GM18519 (cell line): ENCODE measurements around the gene MOCS1.

Experiments used
- ATAC-seq: cut with Tn5 transposase; IDR thresholded peaks from one replicate; pipeline ENCODE4 v1.9.1; 2021; ENCODE audit warnings: mild to moderate bottlenecking, moderate library complexity; ENCODE audit not compliant: unreplicated experiment, low FRiP score

Gene MOCS1

GRCh38 chr6:39950125-39950720, 16.0 kb upstream of the MOCS1 start:
- no peak for ATAC-seq

- no peak for ATAC-seq
Measured at GRCh38 chr6:39948199-39948791, 14.0 kb upstream of the MOCS1 start.

DNA sequence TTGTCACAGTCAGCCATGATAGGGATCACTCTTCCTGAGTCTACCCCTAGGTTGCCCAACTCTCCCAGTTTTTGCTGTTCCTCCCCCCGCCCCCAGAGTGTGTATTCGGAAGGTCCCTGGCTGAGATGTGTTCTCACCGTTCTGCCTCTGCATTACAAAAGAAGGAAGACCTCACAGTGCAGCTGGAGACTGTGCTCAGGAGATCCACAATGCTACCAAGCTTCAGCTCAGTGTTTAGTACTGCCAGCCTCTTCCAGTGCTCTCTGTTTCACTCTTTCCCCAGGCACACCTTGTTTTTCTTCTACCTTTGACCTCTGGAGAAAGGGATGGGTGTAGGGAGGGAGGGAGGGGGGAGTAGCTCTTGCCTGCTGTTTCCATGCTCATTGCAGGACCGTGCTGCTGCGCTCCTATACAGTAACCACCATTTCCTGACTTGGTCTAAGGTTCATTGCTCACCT, 13.4 kb upstream of the MOCS1 start:
- no peak for ATAC-seq

GRCh38 chr6:39945626-39946025, 11.4 kb upstream of the MOCS1 start:
- no peak for ATAC-seq

DNA sequence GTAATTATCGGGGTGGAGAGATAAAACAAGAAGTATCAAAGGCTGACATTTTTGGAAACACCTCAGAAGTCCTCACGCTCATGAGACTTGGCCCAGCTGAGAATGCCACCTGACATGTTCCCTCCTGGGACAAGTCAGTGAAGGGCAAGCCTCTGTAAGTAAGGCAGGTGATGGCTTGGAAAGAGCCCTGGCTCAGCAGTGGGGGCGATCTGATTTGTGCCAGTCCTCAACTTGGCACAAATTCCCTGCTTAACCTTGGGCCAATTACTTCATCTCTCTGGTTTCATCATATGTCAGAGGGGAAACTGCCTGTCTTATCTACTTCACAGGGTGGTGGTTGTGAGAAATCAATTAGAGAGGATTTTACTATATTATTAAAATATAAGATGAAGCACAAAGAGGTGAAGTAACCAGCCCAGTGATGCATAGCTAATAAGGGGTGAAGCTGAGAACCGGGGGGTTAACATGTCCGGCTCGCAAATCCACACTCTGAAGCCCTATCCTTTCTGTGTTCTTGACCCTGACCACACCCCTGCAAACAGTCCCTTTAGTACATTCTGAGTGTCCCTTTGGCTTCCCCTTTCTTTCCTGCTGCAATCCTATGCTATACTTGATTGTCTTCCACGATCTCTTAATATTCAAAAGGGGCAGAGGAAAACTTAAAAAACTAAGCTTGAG, 8.8 kb upstream of the MOCS1 start:
- ATAC-seq: no peak

DNA sequence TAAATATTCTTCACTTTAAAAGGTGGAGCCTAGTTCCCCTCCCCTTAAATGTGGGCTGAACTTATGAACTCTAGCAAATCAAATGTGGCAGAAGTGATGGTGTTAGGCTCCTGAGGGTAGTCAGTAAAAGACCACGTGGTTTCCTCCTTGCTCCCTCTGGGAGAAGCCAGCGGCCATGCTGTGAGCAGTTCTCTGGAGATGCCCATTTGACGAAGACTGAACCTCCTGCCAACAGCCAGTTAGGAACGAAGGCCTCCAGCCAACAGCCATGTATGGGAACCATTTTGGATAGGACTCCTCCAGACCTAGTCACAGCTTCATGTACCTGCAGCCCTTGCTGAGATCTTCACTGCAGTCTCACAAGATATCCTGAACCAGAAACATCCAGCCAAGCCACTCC, 7.6 kb upstream of the MOCS1 start:
- ATAC-seq: no peak

DNA sequence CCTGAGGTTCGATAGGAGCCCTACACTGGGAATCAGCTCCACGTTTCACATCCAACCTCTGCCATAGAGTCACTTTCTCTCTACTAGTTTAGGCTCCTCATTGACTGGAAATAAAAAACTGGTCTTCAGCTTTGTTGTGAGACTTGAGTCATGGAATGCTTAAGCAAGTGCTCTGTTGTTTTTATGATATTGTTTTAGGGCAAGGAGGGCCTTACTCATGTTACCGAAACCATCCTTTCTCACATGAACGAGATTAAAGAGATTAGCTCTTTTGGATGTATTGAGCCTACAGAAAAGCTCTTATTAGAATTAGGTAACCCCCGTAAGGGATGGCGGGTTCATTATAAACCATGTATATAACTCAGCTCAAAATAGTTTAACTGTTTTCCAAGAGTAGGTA, 6.9 kb upstream of the MOCS1 start:
- no peak for ATAC-seq

- ATAC-seq: no peak
Measured at GRCh38 chr6:39938773-39939654, 4.8 kb upstream of the MOCS1 start.

DNA sequence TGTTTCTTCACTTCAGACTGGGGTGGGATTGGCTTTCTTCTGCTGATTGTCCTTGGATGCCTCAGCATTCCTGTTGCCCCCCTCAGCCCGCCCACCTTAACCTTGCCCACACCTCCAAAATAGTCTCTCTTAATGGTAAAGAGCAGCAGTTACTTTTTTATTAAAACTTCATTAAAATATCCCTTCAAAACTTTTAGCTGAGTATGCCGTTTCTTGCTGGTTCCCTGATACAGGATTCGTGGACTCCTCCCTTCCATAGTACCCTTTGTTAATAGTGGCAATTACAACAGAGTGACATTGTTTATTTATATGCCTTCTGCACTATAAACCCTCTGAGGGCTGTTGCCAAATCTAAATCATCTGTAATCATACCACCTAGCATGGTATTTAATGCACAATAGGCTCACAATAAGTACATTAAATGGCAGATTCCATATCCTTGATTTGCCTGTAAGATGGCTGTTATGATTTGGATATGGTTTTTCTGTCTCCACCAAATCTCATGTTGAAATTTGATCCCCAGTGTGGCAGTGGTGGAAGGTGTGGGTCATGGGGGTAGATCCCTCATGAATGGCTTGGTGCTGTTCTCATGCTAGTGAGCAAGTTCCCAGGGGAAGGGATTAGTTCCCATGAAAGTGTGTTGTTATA, 3.5 kb upstream of the MOCS1 start:
- ATAC-seq: no peak

GRCh38 chr6:39936857-39937256, 2.6 kb upstream of the MOCS1 start:
- ATAC-seq: no peak

GRCh38 chr6:39935241-39935640, 979 bp upstream of the MOCS1 start:
- no peak for ATAC-seq

GRCh38 chr6:39933669-39934130, 562 bp downstream of the MOCS1 start:
- ATAC-seq: no peak

DNA sequence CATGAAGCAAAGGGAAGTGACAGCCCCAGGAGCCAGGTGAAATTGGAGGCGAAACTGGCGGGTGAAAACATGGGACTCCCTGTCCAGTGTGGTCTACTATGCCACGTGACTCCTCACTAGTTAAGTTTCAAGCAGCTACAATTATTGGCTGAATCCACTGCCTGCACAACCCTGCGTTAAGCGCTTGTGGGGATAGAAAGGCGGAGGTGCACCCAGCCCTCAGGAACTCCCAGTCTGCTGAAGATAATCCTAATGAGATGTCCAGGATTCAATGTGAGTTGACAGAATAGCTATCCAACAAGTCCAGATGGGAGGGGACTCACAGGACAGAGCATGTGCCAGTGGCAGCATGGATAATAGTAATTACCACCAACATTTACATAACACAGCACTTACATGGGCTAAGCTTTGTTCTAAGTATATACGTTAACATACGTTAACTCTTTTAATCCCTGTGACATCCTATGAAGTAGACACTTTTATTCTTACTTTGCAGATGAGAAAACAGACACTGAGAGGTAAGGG, 1.8 kb downstream of the MOCS1 start:
- no peak for ATAC-seq

DNA sequence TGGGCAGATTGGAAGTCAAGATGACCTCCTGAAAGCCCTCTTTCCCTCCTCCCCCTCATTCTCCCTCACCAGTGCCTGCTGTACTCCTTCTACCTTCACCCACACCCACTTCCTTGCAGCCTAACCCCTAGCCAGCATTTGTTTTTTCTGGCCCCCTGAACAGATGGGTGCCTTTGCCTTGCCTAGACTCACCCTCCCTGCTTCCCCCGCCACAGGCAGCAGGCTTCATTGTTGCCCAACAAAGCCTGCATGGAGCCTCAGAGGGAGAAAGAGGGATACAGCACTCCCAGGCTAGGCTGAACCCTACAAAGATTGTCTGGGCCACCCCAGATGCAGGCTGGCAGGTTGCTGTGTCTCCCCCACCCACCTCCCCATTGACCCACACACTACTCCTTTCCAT, 2.7 kb downstream of the MOCS1 start:
- ATAC-seq: no peak

- no peak for ATAC-seq
Measured at GRCh38 chr6:39930540-39930939, 3.7 kb downstream of the MOCS1 start.

- no peak for ATAC-seq
Measured at GRCh38 chr6:39929733-39930461, 4.4 kb downstream of the MOCS1 start.

GRCh38 chr6:39929039-39929732, 5.1 kb downstream of the MOCS1 start:
- no peak for ATAC-seq

DNA sequence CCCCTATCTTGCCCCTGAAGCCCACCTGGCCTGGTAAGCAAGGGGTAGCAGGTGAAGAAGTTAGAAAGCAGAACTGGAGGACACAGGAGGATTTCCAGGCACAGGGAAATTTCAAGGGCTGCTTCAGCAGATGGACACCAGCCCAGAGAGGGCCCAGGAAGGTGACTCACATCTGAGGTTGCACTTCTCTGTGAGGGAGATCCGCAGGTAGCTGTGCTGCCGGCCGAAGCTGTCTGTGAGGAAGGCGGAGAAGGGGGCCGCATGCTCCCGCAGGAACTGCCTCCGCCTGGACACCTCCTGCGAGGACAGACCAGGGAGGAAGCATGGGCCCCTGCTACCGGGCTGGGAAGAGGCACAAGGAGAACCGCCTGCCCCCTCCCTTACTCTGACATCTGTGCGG, 7.1 kb downstream of the MOCS1 start:
- no peak for ATAC-seq

DNA sequence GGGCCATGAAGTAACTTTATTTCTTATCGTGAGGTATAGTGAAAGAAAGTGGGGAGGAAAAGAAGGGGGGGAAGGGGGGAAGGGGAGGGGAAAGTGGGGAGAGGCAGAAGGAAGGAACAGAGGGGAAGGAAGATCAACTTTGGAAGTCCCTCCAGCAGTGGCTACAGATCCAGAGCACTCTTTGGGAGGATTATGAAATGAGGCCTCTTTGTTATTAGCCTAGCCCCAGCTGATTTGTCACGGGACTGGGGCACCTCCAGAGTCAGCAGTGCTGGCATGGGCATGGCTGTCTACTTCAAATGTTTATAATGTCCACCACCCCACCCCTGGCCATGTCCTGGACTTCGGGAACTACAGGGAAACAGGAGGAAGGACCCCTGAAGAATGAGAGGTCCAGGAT, 7.6 kb downstream of the MOCS1 start:
- no peak for ATAC-seq
